HL-60 (cell line): Measurements from ENCODE around the gene CRYBB3.
"Not testable (repeated sequence)": the region's sequence is repeated elsewhere in the genome, so short reads cannot be mapped to it uniquely, and the experiment has no call there.

Experiments
- DNase-seq, 2 experiments: peaks; one replicate each; pipeline ENCODE4 v3.0.0-alpha.2; 2010 to 2020; ENCODE audit warnings: low read depth in 1 of 2, low spot score in 1 of 2
- H3K27ac ChIP-seq: fragments of 250-450 bp; sonication (Bioruptor Pico); replicated peaks from 2 replicates; pipeline ENCODE4 v1.5.1; 2020; ENCODE audit warnings: mild to moderate bottlenecking, moderate library complexity
- H3K27me3 ChIP-seq: fragments of 250-450 bp; sonication (Bioruptor Pico); 2 replicates; pipeline ENCODE4 v1.5.1; 2021; ENCODE audit warnings: mild to moderate bottlenecking, moderate library complexity; ENCODE audit not compliant: insufficient read depth, poor library complexity, severe bottlenecking
- H3K4me3 ChIP-seq: replicated peaks from 2 replicates; pipeline ENCODE4 v1.5.1; 2011; ENCODE audit warnings: mild to moderate bottlenecking, control low read depth, low read length; ENCODE audit not compliant: insufficient read depth
- GABPA ChIP-seq: IDR thresholded peaks from 2 replicates; pipeline ENCODE4 v1.6.1; 2012; ENCODE audit warnings: low read depth
- POLR2AphosphoS5 ChIP-seq: IDR thresholded peaks from 2 replicates; pipeline ENCODE4 v1.6.1; 2012; ENCODE audit warnings: low read depth
- SPI1 ChIP-seq: IDR thresholded peaks from 2 replicates; pipeline ENCODE4 v1.6.1; 2012; ENCODE audit warnings: low read depth, mild to moderate bottlenecking, borderline replicate concordance
- TF ChIP-seq, protein P1 (sequence below): IDR thresholded peaks from 2 replicates; pipeline ENCODE4 v1.6.1; 2012; ENCODE audit warnings: low read depth; ENCODE audit not compliant: insufficient replicate concordance
- TF ChIP-seq, protein P2 (sequence below): IDR thresholded peaks from one replicate; pipeline ENCODE4 v1.5.1; 2011; ENCODE audit warnings: low read length, control low read depth, inconsistent platforms; ENCODE audit not compliant: insufficient read depth

The CRYBB3 gene

GRCh38 chr22:25177895-25178294 lies 21.8 kb upstream of the CRYBB3 start:
- Histone ChIP-seq H3K4me3 (no peak overlapping the region), H3K27ac (no peak overlapping the region), H3K27me3 (peaks cover 8% of the 10 kb centered on the region)
- TF ChIP-seq, protein P1, sequence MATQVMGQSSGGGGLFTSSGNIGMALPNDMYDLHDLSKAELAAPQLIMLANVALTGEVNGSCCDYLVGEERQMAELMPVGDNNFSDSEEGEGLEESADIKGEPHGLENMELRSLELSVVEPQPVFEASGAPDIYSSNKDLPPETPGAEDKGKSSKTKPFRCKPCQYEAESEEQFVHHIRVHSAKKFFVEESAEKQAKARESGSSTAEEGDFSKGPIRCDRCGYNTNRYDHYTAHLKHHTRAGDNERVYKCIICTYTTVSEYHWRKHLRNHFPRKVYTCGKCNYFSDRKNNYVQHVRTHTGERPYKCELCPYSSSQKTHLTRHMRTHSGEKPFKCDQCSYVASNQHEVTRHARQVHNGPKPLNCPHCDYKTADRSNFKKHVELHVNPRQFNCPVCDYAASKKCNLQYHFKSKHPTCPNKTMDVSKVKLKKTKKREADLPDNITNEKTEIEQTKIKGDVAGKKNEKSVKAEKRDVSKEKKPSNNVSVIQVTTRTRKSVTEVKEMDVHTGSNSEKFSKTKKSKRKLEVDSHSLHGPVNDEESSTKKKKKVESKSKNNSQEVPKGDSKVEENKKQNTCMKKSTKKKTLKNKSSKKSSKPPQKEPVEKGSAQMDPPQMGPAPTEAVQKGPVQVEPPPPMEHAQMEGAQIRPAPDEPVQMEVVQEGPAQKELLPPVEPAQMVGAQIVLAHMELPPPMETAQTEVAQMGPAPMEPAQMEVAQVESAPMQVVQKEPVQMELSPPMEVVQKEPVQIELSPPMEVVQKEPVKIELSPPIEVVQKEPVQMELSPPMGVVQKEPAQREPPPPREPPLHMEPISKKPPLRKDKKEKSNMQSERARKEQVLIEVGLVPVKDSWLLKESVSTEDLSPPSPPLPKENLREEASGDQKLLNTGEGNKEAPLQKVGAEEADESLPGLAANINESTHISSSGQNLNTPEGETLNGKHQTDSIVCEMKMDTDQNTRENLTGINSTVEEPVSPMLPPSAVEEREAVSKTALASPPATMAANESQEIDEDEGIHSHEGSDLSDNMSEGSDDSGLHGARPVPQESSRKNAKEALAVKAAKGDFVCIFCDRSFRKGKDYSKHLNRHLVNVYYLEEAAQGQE: no peak
- TF ChIP-seq SPI1 (no peak), GABPA (no peak), POLR2AphosphoS5 (no peak)
- TF ChIP-seq, protein P2, sequence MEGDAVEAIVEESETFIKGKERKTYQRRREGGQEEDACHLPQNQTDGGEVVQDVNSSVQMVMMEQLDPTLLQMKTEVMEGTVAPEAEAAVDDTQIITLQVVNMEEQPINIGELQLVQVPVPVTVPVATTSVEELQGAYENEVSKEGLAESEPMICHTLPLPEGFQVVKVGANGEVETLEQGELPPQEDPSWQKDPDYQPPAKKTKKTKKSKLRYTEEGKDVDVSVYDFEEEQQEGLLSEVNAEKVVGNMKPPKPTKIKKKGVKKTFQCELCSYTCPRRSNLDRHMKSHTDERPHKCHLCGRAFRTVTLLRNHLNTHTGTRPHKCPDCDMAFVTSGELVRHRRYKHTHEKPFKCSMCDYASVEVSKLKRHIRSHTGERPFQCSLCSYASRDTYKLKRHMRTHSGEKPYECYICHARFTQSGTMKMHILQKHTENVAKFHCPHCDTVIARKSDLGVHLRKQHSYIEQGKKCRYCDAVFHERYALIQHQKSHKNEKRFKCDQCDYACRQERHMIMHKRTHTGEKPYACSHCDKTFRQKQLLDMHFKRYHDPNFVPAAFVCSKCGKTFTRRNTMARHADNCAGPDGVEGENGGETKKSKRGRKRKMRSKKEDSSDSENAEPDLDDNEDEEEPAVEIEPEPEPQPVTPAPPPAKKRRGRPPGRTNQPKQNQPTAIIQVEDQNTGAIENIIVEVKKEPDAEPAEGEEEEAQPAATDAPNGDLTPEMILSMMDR: no peak
- no peak for DNase-seq

DNA sequence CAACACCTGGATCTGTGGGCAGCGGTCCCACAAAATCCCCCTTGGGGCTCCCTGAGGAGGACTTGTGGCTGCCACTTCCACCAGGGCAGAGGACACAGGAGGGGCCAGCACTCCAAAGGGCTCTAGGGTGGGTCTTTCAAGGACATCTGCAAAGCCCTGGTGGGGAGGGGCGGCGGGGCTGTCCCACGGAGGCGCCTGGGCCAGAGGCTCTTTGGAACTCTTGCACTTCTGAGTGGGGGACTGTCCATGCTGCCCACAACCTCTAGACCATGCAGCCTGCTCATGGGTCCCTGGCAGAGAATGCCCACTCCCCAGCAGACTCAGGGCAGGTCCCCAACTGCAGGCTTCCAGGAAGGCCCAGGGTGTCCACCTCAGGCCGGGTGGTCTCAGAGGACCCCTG lies 21.3 kb upstream of the CRYBB3 start:
- H3K27me3 ChIP-seq, H3K4me3 ChIP-seq, H3K27ac ChIP-seq, DNase-seq: not testable (repeated sequence)

GRCh38 chr22:25178869-25179631 lies 20.6 kb upstream of the CRYBB3 start:
- DNase-seq, H3K4me3 ChIP-seq: not testable (repeated sequence)

GRCh38 chr22:25182131-25183110 lies 17.2 kb upstream of the CRYBB3 start:
- TF ChIP-seq GABPA (no peak), SPI1 (no peak), POLR2AphosphoS5 (no peak)
- TF ChIP-seq, protein P1: no peak
- TF ChIP-seq, protein P2: no peak
- no peak overlapping the region for H3K27ac ChIP-seq
- H3K27me3 ChIP-seq: peaks cover 8% of the 10 kb centered on the region
- H3K4me3 ChIP-seq: no peak overlapping the region
- DNase-seq: no peak

More at GRCh38 chr22:25178869-25179631, 20.6 kb upstream of the CRYBB3 start:
- H3K27ac ChIP-seq, H3K27me3 ChIP-seq: not testable (repeated sequence)
